ENCODE measurements around the gene ARHGEF17. TPM values are rescaled to one million over a fixed set of nuclear protein-coding genes. Genes with fewer than 3 reads are reported as not detected.

The ARHGEF17 gene
- total and polyA plus RNA-seq, 5 donors from 2014 or later, result 0.47 TPM; not detected in 4

GRCh38 chr11:73356979-73357860 is 49.1 kb downstream of the ARHGEF17 start:
- Mint-ChIP-seq H3K36me3 (no peaks in the 10 kb centered on the region), H3K27ac (no peak overlapping the region), H3K4me3 (no peak overlapping the region), H3K4me1 (peaks cover 0 to 10% (median 2%) of the 10 kb centered on the region in 4 donors), H3K27me3 (no peaks in the 10 kb centered on the region), H3K9me3 (peaks cover 0 to 3% (median 0%) of the 10 kb centered on the region in 7 donors)
- no peak overlapping the region for H3K27ac ChIP-seq (ENCODE audit: insufficient read depth, low read length, poor library complexity, severe bottlenecking)
- H3K4me3 ChIP-seq (ENCODE audit: low read depth, low read length), result no peak overlapping the region
- H3K4me1 ChIP-seq (ENCODE audit: control insufficient read depth, insufficient read depth, low read length, poor library complexity, severe bottlenecking), result no peaks in the 10 kb centered on the region
- ATAC-seq (ENCODE audit: low read depth in 2 of 2) (no peak), DNase-seq (no peak)
- H3K27me3 ChIP-seq (ENCODE audit: control insufficient read depth, insufficient read depth, low read length), result no peaks in the 10 kb centered on the region
- H3K36me3 ChIP-seq (ENCODE audit: control insufficient read depth, insufficient read depth, low read length), result no peaks in the 10 kb centered on the region
- no peaks in the 10 kb centered on the region for H3K9me3 ChIP-seq (ENCODE audit: control insufficient read depth in 2 of 2, low read length in 2 of 2)

- H3K4me1 ChIP-seq (ENCODE audit: control insufficient read depth, insufficient read depth, low read length, poor library complexity, severe bottlenecking), result no peaks in the 10 kb centered on the region
- H3K27me3 ChIP-seq (ENCODE audit: control insufficient read depth, insufficient read depth, low read length), result no peaks in the 10 kb centered on the region
- no peaks in the 10 kb centered on the region for H3K27me3 Mint-ChIP-seq
- DNase-seq (no peak), ATAC-seq (ENCODE audit: low read depth in 2 of 2) (no peak)
- H3K36me3 Mint-ChIP-seq, result no peaks in the 10 kb centered on the region
- no peak overlapping the region for H3K27ac Mint-ChIP-seq
- no peaks in the 10 kb centered on the region for H3K36me3 ChIP-seq (ENCODE audit: control insufficient read depth, insufficient read depth, low read length)
- H3K9me3 ChIP-seq (ENCODE audit: control insufficient read depth in 2 of 2, low read length in 2 of 2), result no peaks in the 10 kb centered on the region
- H3K4me3 ChIP-seq (ENCODE audit: low read depth, low read length), result no peak overlapping the region
- peaks cover 0 to 9% (median 3%) of the 10 kb centered on the region in 4 donors for H3K4me1 Mint-ChIP-seq
- peaks cover 0 to 3% (median 0%) of the 10 kb centered on the region in 7 donors for H3K9me3 Mint-ChIP-seq
- H3K4me3 Mint-ChIP-seq, result no peak overlapping the region
- H3K27ac ChIP-seq (ENCODE audit: insufficient read depth, low read length, poor library complexity, severe bottlenecking), result no peak overlapping the region
These were observed 50.0 kb downstream of the ARHGEF17 start for GRCh38 chr11:73358071-73358470.

GRCh38 chr11:73359341-73359740 is 51.3 kb downstream of the ARHGEF17 start:
- H3K27ac ChIP-seq (ENCODE audit: insufficient read depth, low read length, poor library complexity, severe bottlenecking), result no peak overlapping the region
- Mint-ChIP-seq H3K4me1 (peaks cover 0 to 7% (median 2%) of the 10 kb centered on the region in 4 donors), H3K4me3 (no peak overlapping the region), H3K27ac (peak overlapping the region in 1 of 3 donors; percentile 26), H3K36me3 (no peaks in the 10 kb centered on the region), H3K27me3 (no peaks in the 10 kb centered on the region), H3K9me3 (peaks cover 0 to 3% (median 0%) of the 10 kb centered on the region in 7 donors)
- no peaks in the 10 kb centered on the region for H3K9me3 ChIP-seq (ENCODE audit: control insufficient read depth in 2 of 2, low read length in 2 of 2)
- H3K4me1 ChIP-seq (ENCODE audit: control insufficient read depth, insufficient read depth, low read length, poor library complexity, severe bottlenecking), result no peaks in the 10 kb centered on the region
- no peak overlapping the region for H3K4me3 ChIP-seq (ENCODE audit: low read depth, low read length)
- no peaks in the 10 kb centered on the region for H3K27me3 ChIP-seq (ENCODE audit: control insufficient read depth, insufficient read depth, low read length)
- H3K36me3 ChIP-seq (ENCODE audit: control insufficient read depth, insufficient read depth, low read length), result no peaks in the 10 kb centered on the region
- DNase-seq, result no peak
- ATAC-seq (ENCODE audit: low read depth in 2 of 2), result no peak

- Mint-ChIP-seq H3K27ac (peak overlapping the region in 1 of 3 donors; percentile 68), H3K36me3 (no peaks in the 10 kb centered on the region), H3K9me3 (peaks cover 0 to 3% (median 0%) of the 10 kb centered on the region in 7 donors), H3K4me3 (no peak overlapping the region), H3K27me3 (no peaks in the 10 kb centered on the region), H3K4me1 (peaks cover 0 to 11% (median 2%) of the 10 kb centered on the region in 4 donors)
- DNase-seq (peak in 1 of 3 donors; percentile 20), ATAC-seq (ENCODE audit: low read depth in 2 of 2) (no peak)
- no peaks in the 10 kb centered on the region for H3K9me3 ChIP-seq (ENCODE audit: control insufficient read depth in 2 of 2, low read length in 2 of 2)
- no peak overlapping the region for H3K27ac ChIP-seq (ENCODE audit: insufficient read depth, low read length, poor library complexity, severe bottlenecking)
- no peak overlapping the region for H3K4me3 ChIP-seq (ENCODE audit: low read depth, low read length)
- no peaks in the 10 kb centered on the region for H3K27me3 ChIP-seq (ENCODE audit: control insufficient read depth, insufficient read depth, low read length)
- no peaks in the 10 kb centered on the region for H3K36me3 ChIP-seq (ENCODE audit: control insufficient read depth, insufficient read depth, low read length)
- H3K4me1 ChIP-seq (ENCODE audit: control insufficient read depth, insufficient read depth, low read length, poor library complexity, severe bottlenecking), result no peaks in the 10 kb centered on the region
These were observed 52.1 kb downstream of the ARHGEF17 start for GRCh38 chr11:73359930-73360742.

GRCh38 chr11:73360743-73361369 is 52.8 kb downstream of the ARHGEF17 start:
- Histone ChIP-seq H3K4me1 (ENCODE audit: control insufficient read depth, insufficient read depth, low read length, poor library complexity, severe bottlenecking) (peaks cover 5% of the 10 kb centered on the region), H3K36me3 (ENCODE audit: control insufficient read depth, insufficient read depth, low read length) (no peaks in the 10 kb centered on the region), H3K27ac (ENCODE audit: insufficient read depth, low read length, poor library complexity, severe bottlenecking) (no peak overlapping the region), H3K4me3 (ENCODE audit: low read depth, low read length) (no peak overlapping the region), H3K9me3 (ENCODE audit: control insufficient read depth in 2 of 2, low read length in 2 of 2) (no peaks in the 10 kb centered on the region), H3K27me3 (ENCODE audit: control insufficient read depth, insufficient read depth, low read length) (no peaks in the 10 kb centered on the region)
- peaks cover 0 to 3% (median 0%) of the 10 kb centered on the region in 7 donors for H3K9me3 Mint-ChIP-seq
- ATAC-seq (ENCODE audit: low read depth in 2 of 2), result no peak
- no peak for DNase-seq
- no peak overlapping the region for H3K4me3 Mint-ChIP-seq
- H3K36me3 Mint-ChIP-seq, result no peaks in the 10 kb centered on the region
- peaks cover under 1 to 18% (median 4%) of the 10 kb centered on the region in 4 donors for H3K4me1 Mint-ChIP-seq
- H3K27me3 Mint-ChIP-seq, result no peaks in the 10 kb centered on the region
- H3K27ac Mint-ChIP-seq, result peak overlapping the region in 2 of 3 donors; percentile 5 to 68

- H3K4me3 ChIP-seq (ENCODE audit: low read depth, low read length), result no peak overlapping the region
- no peak overlapping the region for H3K4me3 Mint-ChIP-seq
- H3K27me3 ChIP-seq (ENCODE audit: control insufficient read depth, insufficient read depth, low read length), result no peaks in the 10 kb centered on the region
- H3K27me3 Mint-ChIP-seq, result no peaks in the 10 kb centered on the region
- no peak for ATAC-seq (ENCODE audit: low read depth in 2 of 2)
- H3K9me3 ChIP-seq (ENCODE audit: control insufficient read depth in 2 of 2, low read length in 2 of 2), result no peaks in the 10 kb centered on the region
- H3K4me1 ChIP-seq (ENCODE audit: control insufficient read depth, insufficient read depth, low read length, poor library complexity, severe bottlenecking), result peaks cover 17% of the 10 kb centered on the region
- no peak for DNase-seq
- no peaks in the 10 kb centered on the region for H3K36me3 Mint-ChIP-seq
- H3K36me3 ChIP-seq (ENCODE audit: control insufficient read depth, insufficient read depth, low read length), result no peaks in the 10 kb centered on the region
- H3K9me3 Mint-ChIP-seq, result peaks cover 0 to 5% (median 0%) of the 10 kb centered on the region in 7 donors
- peak overlapping the region in 1 of 3 donors; percentile 71 for H3K27ac Mint-ChIP-seq
- H3K27ac ChIP-seq (ENCODE audit: insufficient read depth, low read length, poor library complexity, severe bottlenecking), result no peak overlapping the region
- peaks cover 6 to 30% (median 14%) of the 10 kb centered on the region in 4 donors for H3K4me1 Mint-ChIP-seq
These were observed 54.1 kb downstream of the ARHGEF17 start for GRCh38 chr11:73361953-73362776.

- Mint-ChIP-seq H3K36me3 (no peaks in the 10 kb centered on the region), H3K9me3 (peaks cover 0 to 5% (median 0%) of the 10 kb centered on the region in 7 donors), H3K4me1 (peaks cover 6 to 40% (median 16%) of the 10 kb centered on the region in 4 donors), H3K27me3 (no peaks in the 10 kb centered on the region), H3K4me3 (no peak overlapping the region), H3K27ac (peak overlapping the region in 1 of 3 donors; percentile 71)
- ATAC-seq (ENCODE audit: low read depth in 2 of 2) (no peak), DNase-seq (no peak)
- Histone ChIP-seq H3K4me3 (ENCODE audit: low read depth, low read length) (no peak overlapping the region), H3K27me3 (ENCODE audit: control insufficient read depth, insufficient read depth, low read length) (no peaks in the 10 kb centered on the region), H3K9me3 (ENCODE audit: control insufficient read depth in 2 of 2, low read length in 2 of 2) (no peaks in the 10 kb centered on the region), H3K4me1 (ENCODE audit: control insufficient read depth, insufficient read depth, low read length, poor library complexity, severe bottlenecking) (peaks cover 26% of the 10 kb centered on the region), H3K27ac (ENCODE audit: insufficient read depth, low read length, poor library complexity, severe bottlenecking) (no peak overlapping the region), H3K36me3 (ENCODE audit: control insufficient read depth, insufficient read depth, low read length) (no peaks in the 10 kb centered on the region)
These were observed 55.1 kb downstream of the ARHGEF17 start for GRCh38 chr11:73363147-73363546.
